ENCODE results near the gene EXPH5.

The EXPH5 gene

DNA sequence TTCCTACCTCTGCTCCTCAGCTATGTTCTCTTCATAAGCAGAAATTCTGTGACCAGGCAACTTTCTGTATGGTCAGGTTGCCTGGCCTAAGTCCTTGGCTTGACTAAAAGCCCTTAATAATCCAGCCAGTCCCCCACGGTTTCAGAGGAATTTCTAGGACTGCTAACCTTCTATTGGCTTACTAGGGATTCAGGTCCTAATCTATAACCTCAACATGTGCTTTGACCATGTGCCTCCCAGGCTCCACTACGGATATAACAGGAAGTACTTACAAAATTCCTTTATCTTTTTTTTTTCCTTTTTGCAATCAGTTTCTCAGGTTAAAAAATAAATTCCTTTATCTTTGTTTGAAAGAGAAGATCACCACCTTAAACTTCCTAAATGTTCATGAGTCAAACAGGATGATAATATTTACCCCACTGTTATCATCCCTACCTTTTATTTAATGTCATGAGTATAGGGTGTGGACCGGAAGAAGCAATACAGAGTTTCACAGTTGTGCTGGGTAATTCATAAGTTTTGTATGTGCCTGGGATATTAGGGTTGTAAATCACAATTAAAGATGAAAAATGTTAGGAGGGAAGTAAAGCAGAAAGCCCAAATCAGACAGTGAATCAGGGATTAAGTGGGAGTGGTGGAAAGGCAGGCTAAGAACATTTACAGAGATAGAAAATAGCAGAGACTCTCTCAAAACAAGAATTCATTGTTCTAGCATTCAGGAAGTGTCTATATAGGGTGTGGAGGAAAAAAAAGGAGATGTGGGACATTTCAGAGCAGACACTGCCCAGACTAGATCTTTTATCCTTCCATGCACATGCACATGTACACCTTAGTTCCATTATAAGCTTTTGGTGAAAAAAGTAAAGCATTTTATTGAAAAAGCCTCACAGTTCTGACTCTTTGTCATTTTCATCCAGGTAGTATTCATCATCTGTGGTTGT, 84.6 kb downstream of the EXPH5 start:
- no peak for DNase-seq

DNA sequence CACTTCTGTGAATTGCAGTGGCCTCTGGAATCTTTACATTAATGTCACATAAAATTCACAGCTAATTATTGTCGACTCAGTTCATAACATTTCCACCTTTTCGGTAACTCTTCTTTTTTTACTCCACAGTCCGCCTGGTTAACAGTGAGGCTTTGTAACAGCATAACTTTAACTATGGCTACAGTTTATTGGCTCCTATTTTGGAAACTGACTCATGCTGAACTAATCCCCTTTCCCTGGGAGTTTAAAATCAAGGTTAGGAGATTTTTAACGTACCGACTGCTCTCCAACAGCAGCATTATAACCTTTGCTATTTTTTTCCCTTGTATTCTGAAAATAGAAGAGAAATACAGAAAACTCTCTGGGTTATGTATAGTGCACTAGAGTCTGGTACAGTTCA, 92.2 kb downstream of the EXPH5 start:
- DNase-seq: no peak

DNA sequence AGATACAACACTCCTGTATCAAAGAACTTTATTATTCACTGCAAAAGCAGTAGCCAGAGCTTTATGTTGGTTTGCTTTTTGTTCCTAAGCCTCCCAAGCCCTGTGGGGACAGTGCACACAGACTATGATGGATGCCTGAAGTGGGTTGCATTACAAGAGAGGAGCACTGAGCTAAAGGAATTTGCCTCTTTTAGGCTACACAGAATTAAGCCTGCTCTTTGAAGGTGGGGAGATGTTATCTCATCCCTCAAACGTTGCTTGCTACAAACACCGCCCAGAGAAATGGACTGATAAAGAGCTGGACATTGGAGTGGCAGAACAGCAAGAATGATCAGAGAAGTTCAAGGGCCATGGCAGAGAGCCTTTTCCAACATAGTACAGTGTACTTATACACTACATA, 92.8 kb downstream of the EXPH5 start:
- DNase-seq: no peak

DNA sequence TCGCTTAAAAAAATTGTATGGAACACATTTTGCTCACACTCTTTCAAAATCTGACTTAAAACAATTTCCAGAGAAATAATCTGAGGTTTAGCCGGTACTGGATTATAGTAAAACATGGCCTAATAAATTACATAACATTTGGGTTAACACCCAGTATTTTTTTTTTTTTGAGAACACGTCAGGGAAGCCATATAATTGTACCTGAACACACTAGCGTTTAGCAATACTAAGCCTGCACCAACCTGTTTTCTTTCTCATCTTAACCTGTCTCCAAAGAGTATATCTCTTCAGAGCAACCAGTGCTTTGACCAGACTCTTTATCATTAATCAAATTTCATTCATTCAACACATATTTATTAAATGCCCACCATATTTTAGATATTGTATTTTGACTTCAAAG, 93.4 kb downstream of the EXPH5 start:
- DNase-seq: no peak

DNA sequence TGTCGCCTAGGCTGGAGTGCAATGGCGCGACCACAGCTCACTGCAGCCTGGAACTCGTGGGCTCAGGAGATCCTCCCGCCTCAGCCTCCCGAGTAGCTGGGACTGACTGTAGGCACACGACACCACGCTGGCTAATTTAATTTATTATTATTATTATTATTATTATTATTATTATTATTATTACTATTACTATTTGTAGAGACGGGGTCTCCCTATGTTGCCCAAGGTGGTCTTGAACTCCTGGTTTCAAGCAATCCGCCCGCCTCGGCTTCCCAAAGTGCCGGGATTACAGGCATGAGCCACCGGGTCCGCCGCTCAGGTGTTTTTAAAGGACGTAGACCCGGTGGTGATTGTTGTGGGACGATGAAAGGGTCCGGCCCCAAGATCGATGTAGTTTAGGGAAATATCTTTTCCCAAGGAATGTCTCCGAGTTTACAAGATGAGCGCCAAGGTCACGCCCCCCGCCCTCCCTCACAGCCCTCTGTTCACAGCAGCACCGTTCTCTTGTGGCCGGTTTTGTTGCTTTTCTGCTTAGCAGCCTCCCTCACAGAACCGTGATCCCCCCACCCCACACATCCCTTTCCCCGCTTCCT, 94.7 kb downstream of the EXPH5 start:
- DNase-seq: no peak

DNA sequence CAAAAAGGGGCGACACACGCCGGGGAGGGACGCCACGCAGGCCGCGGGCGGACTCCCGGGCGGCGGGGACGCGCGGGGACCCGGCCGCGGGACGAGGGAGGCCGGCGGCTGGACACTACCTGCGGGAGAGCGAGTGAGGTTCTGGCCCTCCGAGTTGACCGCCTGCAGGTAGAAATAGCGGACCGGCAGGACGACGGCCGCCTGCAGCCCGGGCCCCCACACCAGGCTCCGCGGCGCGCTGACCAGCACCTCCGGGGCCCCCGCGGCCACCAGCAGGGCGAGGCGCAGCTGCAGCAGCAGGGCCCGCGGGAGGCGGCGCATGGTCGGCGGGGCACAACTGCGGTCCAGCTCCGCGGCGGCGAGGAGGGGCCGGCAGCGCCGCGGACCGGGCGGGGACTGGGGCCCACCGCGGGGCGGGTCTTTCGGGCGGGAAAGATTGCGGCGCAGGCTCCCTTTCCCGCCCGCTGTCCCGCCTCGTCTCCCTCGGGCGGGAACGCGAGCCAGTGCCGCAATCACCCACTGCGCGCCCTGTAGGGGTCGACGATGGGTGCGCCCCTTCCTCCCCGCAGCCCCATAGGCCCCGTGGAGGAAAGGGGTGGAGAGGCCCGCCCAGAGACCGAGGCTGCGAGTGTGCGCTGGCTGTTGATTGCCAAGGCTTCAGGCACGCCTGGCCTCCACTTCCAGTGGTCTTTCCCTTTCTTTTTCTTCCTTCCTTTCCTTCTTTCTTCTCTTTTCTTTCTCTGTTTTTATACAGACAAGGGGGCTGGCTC, 95.3 kb downstream of the EXPH5 start, which contains the start of gene POGLUT3:
POGLUT3 (minus strand) TSS at position 339 of the 770 bp plus-strand sequence; CDS start at position 321, 18 bp downstream.
- DNase-seq: no peak

DNA sequence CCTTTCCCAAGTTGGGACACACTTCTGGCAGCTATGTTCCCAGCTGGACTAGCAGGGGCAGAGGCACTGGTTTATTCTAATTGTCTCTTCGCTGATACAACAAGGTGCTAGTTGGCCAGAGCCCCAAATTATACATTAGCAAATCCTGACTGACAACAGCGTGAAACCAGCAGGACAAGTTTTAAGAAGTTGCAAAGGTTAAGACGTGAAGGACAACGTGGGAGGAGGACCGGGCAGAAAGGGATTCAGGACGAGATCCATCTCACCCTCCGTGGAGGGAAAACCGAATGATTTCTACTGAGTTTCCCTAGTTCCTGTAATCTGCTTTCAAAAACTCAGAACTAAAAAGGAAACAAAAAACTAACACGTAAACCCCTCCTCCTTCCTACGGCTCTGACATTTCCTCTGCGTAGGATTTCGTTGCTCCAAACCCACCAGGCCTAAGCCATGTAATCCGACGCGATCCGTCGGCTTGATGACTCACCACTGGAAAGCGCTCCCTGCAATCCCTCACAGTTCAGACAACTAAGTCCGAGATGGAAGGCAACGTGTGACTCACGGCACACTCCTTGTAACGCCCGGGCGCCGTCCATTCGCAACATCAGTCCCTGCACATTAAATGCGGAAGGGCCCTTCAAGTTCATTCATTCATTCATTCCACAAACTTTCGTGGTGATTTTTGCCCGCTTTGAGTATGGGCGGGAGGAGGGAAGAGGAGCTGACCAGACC, 96.1 kb downstream of the EXPH5 start:
- no peak for DNase-seq

DNA sequence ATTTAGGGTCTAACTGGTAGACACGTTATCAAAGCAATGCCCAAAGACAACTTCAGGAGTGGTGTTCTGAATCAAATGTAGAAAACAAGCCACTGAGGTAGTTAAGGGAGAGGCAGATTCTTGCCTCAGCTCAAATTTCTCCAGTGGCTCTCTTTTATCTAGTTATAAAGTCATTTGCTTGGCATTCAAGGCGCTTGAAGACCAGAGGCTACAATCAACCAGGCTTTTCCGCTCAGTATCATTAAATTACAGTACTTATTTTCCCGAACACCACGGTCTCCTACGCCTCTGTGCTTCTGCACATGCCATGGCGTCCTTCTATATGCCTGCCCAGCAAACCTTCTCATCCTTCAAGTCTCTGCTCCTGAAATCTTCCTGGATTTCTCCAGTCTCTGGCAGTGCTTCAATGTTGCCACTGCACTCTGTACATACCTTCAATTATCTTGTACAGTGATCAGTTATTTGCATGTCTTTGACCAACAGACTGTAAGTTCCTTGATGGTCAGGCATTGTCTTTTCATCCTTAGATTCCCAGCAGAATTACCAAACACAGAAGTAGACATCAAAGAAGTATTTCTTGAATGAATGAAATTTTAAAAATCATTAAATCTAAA, 96.8 kb downstream of the EXPH5 start:
- no peak for DNase-seq

DNA sequence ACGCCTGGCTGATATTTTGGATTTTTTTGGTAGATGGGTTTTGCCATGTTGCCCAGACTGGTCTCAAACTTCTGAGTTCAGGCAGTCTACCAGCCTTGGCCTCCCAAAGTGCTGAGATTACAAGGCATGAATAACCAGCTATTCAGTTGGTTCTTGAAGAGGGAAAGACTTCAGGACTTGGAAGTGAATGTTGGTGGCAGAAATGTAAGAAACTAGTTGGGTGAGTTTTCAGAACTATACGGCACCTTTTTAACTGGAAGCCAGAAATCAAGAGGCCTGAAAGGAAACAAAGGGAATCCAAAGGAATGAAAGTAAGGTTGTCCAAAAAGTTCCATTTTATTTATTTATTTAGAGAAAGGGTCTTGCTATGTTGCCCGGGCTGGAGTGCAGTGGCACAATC, 98.2 kb downstream of the EXPH5 start:
- DNase-seq: no peak

DNA sequence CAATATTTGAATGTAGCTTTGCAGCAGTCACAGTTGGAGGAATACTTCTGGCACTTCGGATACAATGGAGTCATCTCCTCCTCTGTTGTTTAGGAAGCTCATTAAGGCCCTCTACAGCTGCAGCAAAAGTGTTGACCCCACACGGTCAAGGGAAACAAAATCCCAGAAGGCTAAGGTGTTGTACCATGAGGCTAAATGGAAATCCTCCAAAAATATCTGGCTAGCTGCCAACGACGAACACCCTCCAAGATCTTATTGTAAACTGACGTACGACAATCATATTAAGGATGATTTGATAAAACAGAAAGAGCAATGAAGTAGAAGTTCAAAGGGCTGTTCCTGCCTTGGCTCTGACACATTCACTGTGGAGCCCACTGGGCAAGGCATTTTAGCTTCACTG, 99.4 kb downstream of the EXPH5 start:
- no peak for DNase-seq

DNA sequence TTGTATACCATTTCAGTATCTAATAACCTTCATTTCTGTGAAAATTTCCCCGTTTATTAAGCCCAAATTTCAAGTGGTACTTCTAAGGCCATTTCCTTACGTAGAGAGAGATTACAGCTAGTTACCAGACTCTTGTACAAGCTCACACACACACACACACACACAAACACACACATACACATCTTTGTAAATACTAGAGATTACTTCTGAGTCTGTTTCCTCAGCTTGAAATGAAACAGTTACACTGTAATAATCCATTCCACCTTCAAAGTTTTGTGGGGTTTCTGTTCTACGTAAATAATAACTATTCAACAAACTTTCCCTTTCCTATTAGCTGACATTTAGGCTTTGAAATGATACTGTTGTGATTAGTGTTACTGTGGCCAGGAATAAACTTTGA, 101.6 kb downstream of the EXPH5 start:
- no peak for DNase-seq

DNA sequence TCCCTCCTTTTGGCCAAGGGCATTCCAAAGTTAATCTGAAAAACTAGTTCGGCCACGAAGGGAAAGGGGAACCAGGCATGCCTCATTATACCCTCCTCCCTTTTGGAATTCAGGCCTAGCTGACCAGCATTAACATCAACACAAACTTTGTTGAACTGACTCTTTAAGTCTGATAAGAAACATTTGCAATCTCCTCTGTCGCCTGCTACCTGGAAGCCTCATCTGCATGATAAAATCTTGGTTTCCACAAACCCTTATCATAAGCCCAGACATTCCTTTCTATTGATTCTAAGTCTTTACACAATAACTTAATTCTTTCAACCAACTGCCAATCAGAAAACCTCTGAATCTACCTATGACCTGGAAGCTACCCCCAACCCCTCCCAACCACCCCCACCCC, 106.7 kb downstream of the EXPH5 start:
- no peak for DNase-seq

DNA sequence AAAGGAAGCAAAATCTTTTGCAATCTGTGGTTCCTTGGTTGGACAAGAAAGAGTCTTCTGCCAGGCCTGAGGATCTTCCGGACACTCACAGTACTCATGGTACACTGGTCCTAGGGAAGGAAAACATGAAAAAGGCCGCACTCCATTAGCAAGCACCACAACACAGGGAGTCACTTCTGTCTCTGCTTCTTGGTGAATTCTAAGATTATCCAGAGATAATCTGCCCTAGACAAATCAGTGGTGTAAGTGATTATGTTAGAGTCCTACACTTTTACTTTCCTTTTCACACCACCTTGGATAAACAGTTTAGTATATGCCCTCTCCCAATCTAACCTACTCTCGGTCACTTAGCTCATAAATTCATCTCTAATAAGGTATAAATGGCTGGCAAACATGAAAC, 107.2 kb downstream of the EXPH5 start:
- no peak for DNase-seq

DNA sequence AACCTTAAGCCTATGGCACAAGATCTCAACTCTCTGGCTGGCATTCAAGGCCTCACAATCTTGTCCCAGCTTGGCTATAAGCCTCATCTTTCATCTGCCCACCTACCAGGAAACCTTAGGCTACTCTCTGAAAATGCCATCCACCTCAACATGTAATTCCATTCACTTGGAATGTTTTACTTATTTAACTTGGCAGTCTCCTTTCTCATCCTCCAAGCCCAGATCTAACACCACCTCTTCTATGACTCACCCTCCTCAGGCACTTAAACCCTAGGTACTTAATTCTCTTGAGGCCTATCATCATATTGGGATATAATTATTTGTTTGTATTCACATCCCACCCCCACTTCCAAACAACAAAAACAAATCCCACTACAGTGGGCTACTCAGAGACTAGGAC, 110.4 kb downstream of the EXPH5 start:
- DNase-seq: no peak

DNA sequence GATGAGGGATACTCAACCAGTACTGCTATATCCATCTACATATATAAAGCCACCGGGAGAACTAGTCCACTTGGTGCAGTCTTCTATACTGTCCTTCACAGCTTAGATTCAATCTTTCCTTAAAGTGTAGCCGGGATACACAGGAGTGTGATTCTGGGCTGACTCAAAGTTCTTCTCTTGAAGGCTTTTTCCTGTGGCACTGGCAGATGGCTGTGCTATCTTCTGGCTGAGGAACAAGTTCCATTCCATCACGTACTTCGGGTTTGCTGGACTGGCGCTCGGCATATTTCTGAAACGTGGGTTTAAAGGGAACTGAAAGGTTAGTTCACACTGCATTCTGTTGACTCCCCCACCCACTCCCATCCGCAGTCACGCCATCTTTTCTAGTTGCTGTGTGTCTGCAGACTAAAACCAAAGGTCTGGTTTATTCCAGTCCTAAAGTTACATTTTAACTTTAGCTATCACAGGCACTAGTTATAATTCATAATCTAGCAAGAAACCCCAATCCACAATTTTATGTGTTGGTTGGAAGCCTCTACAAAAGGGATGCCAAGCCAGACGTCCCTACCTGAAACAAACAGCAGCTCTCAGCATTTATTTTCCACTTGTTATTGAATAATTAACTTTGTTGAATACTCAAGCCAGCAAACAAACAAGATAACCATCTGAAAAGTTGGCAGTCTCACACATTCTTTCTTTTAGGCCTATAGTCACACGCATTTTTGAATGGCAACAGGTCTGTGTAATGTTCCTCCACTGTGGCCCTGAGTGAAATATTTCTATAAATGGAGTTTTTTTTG, 118.7 kb downstream of the EXPH5 start:
- DNase-seq: no peak

DNA sequence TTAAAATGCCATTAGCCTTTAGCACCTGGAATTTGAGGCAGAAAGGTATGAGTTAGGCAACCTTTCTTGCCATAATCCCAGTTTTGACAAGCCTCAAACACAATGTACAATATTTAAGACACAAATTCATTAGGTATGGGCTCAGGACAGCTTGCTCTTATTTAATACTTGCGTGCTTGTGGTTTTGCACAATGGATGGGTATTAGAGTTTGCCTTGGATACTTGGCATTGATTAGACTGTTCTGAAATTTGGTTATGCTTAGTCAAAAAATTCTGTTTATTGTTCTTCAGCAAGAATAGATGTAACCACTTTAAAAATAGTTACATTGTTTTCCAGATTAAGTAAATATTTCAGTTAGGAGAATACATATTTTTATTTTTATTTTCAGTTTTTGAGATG, 120.9 kb downstream of the EXPH5 start:
- no peak for DNase-seq

DNA sequence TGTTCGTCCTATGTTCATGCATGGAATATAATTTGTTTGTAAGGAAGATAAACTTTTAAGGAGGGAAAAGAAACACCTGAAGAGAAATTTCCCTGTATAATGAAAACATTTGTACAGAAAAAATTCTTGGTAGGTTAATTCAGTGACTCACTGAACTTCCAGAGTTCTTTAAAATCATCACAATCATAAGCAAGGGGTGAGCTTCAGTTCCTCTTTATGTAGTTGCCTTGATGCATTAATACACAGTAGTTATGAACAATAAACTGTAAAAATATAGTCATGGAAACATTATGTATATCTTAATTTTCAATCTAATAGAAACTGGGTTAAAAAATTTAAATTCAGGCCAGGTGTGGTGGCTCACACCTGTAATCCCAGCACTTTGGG, 125.1 kb downstream of the EXPH5 start:
- no peak for DNase-seq

DNA sequence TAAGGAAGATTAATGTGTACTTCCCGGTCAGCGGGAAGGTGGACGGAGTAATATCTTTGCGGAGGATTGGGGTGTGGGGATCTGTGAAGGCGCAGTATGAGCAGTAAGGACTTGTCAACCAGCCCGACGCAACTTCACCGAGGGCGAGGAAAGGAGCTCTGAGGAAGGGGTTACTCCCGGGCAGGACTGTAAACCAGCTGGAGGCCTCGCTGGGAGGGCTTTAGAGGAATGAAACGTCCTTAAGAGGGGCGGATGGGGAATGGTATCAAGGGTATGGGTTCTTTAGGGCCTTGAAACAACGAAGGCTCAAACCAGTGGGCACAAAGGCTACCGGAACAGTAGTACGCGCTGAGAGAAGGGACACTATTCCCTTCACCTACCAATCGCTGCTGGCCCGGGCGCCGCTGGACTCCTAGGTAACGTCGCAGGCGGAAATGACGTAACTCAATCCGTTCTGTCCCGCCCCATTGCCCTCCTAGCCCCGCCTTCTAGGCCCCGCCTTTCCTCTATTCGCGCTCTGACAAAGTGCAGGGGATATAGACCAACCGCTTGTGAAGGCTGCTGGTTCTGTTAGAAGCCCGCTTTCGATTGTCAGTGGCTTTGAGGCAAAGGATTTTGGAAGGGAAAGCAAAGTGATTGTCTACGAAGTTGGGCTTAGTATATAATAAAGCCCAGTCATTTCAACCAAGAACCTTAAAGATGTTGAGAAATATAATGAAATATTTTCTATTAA, 126.3 kb downstream of the EXPH5 start, which contains the start of gene C11orf65:
C11orf65 (minus strand) TSS at position 439 of the 733 bp plus-strand sequence. CDS start 5,970 bp downstream, outside the sequence.
- peak; percentile 66 for DNase-seq

DNA sequence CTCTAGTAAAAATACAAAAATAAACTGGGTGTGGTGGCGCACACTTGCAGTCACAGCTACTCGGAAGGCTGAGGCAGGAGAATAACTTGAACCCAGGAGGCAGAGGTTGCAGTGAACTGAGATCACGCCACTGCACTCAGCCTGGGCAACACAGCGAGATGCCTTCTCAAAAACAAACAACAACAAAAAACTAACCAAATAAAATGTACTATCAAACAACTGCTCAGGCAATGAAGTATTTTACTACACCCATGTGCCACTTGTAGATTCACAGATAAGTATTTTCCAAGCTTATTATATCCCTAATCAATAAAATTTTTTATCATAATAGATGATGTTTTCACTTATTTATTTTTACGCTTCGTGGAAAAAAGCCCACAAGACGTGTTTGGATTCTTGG, 127.2 kb downstream of the EXPH5 start:
- DNase-seq: no peak
